ENCODE measurements around the gene SLTM.

- TF ChIP-seq YY1 (IDR thresholded peaks at IDR 0.05; ENCODE audit: insufficient read depth, insufficient read length) (no peak), ZNF274 (IDR thresholded peaks at IDR 0.05; ENCODE audit: low read depth, low read length) (no peak), SUZ12 (IDR thresholded peaks at IDR 0.05; ENCODE audit: extremely low read depth, insufficient read depth, insufficient read length) (no peak)
Observed at GRCh38 chr15:58862326-58862725, 71.2 kb downstream of the SLTM start.
